Small intestine (tissue), 7 donors: ENCODE results near the gene COG8. TPM values are rescaled to one million over a fixed set of nuclear protein-coding genes. Genes with fewer than 3 reads are reported as not detected.
A peak's percentile ranks its signal among the peaks of the same experiment; 100 is the strongest.

ENCODE experiments used
- DNase-seq, 2 donors: peaks; one replicate each; pipeline versions ENCODE4 v3.0.0 to v3.0.0-alpha.2; 2013
- FAIRE-seq: peaks from 2 replicates; lab custom pipeline; 2012; peaks lifted over from hg19 to GRCh38; lab: Jason Lieb, UNC
- H3K27ac ChIP-seq, 3 donors: one replicate each; pipeline ENCODE4 v1.5.1; 2013; ENCODE audit warnings: low read length in 2 of 3, mild to moderate bottlenecking in 2 of 3, control low read depth in 1 of 3, inconsistent platforms in 1 of 3, low read depth in 1 of 3, moderate library complexity in 1 of 3
- H3K27me3 ChIP-seq, 3 donors: one replicate each; pipeline ENCODE4 v1.6.1; 2013; ENCODE audit warnings: low read length in 3 of 3, inconsistent platforms in 1 of 3; ENCODE audit not compliant: control insufficient read depth in 3 of 3, insufficient read depth in 3 of 3
- H3K36me3 ChIP-seq, 3 donors: one replicate each; pipeline ENCODE4 v1.6.1; 2013; ENCODE audit warnings: low read length in 3 of 3, inconsistent platforms in 1 of 3, low read depth in 1 of 3, mild to moderate bottlenecking in 1 of 3, moderate library complexity in 1 of 3; ENCODE audit not compliant: control insufficient read depth in 3 of 3, insufficient read depth in 2 of 3
- H3K4me1 ChIP-seq, 3 donors: one replicate each; pipeline ENCODE4 v1.6.1; 2013; ENCODE audit warnings: low read length in 2 of 3, inconsistent platforms in 1 of 3, low read depth in 1 of 3, mild to moderate bottlenecking in 1 of 3, moderate library complexity in 1 of 3; ENCODE audit not compliant: control insufficient read depth in 3 of 3, insufficient read depth in 2 of 3
- H3K4me3 ChIP-seq, 3 donors: one replicate each; pipeline ENCODE4 v1.5.1; 2013; ENCODE audit warnings: low read length in 3 of 3, control low read depth in 1 of 3, inconsistent platforms in 1 of 3, low read depth in 1 of 3, mild to moderate bottlenecking in 1 of 3, moderate library complexity in 1 of 3
- H3K9me3 ChIP-seq, 2 donors: one replicate each; pipeline ENCODE4 v1.6.1; 2013; ENCODE audit warnings: low read depth in 1 of 2, low read length in 1 of 2; ENCODE audit not compliant: control insufficient read depth in 2 of 2, insufficient read depth in 1 of 2
- WGBS, 3 donors: extraction: QIAGEN DNeasy Blood & Tissue Kit; methylation state at CpG; one replicate each; pipeline ENCODE4 v1.1.7; 2013; 5-methylcytosine and 5-hydroxymethylcytosine counted together
- polyA plus RNA-seq, 4 donors: library from polyadenylated mRNA; stranded (reverse) in 3 of 4; unstranded in 1 of 4; fragments of 200-250 nt in 3 of 4; fragments of 120-200 nt in 1 of 4; gene quantifications; one replicate each; pipeline versions ENCODE4 v1.2.1 to v1.2.3, GENCODE V29; 2013
- donor health status: healthy with polysubstance abuse.
- donor health status: control.
- donor health status: control.
- donor health status: Bipolar disorder and iron deficiency.
- donor health status: healthy.

Gene COG8
- polyA plus RNA-seq, 4 donors: 13.0 to 32.9 (median 19.3) TPM

- H3K4me1 ChIP-seq: peaks cover 2 to 4% (median 2%) of the 10 kb centered on the region in 3 donors
- DNase-seq: no peak
- no peak overlapping the region for H3K4me3 ChIP-seq
- FAIRE-seq: no peak
- no peaks in the 10 kb centered on the region for H3K27me3 ChIP-seq
- peaks cover 0 to 15% (median 7%) of the 10 kb centered on the region in 3 donors for H3K36me3 ChIP-seq
- no peaks in the 10 kb centered on the region for H3K9me3 ChIP-seq
- H3K27ac ChIP-seq: no peak overlapping the region
- WGBS, 3 donors: 90 to 95% (median 95%) methylated on average over 5 of the region's 5 CpGs
Observed at GRCh38 chr16:69344171-69344570, 4.8 kb upstream of the COG8 start.

- 4 to 7% (median 5%) methylated on average over 16 of the region's 16 CpGs for WGBS, 3 donors
- no peak for FAIRE-seq
- peak in 1 of 2 donors; percentile 21 for DNase-seq
Observed at GRCh38 chr16:69340095-69340644, 806 bp upstream of the COG8 start.

GRCh38 chr16:69338557-69339288, 641 bp downstream of the COG8 start:
- Histone ChIP-seq H3K4me3 (peak overlapping the region; percentile 72 to 83 (median 77)), H3K9me3 (no peaks in the 10 kb centered on the region), H3K36me3 (peaks cover 13 to 33% (median 24%) of the 10 kb centered on the region in 3 donors), H3K27ac (peak overlapping the region; percentile 82 to 93 (median 86)), H3K4me1 (peaks cover 2 to 13% (median 7%) of the 10 kb centered on the region in 3 donors), H3K27me3 (no peaks in the 10 kb centered on the region)
- no peak for FAIRE-seq
- DNase-seq: no peak
- WGBS, 3 donors: 16 to 17% (median 17%) methylated on average over 46 of the region's 46 CpGs

More at GRCh38 chr16:69340095-69340644, 806 bp upstream of the COG8 start:
- H3K4me1 ChIP-seq: peaks cover 2 to 13% (median 7%) of the 10 kb centered on the region in 3 donors
- peaks cover 4 to 21% (median 12%) of the 10 kb centered on the region in 3 donors for H3K36me3 ChIP-seq
- H3K27ac ChIP-seq: peak overlapping the region; percentile 82 to 93 (median 86)
- H3K9me3 ChIP-seq: no peaks in the 10 kb centered on the region
- no peaks in the 10 kb centered on the region for H3K27me3 ChIP-seq
- peak overlapping the region; percentile 72 to 83 (median 77) for H3K4me3 ChIP-seq

- no peak for FAIRE-seq
- 93 to 96% (median 94%) methylated on average over 9 of the region's 9 CpGs for WGBS, 3 donors
- DNase-seq: no peak
- Histone ChIP-seq H3K36me3 (peaks cover 15 to 49% (median 20%) of the 10 kb centered on the region in 3 donors), H3K27me3 (no peaks in the 10 kb centered on the region), H3K27ac (no peak overlapping the region), H3K4me1 (peaks cover 0 to 9% (median 9%) of the 10 kb centered on the region in 3 donors), H3K4me3 (no peak overlapping the region), H3K9me3 (no peaks in the 10 kb centered on the region)
Observed at GRCh38 chr16:69334696-69335095, 4.7 kb downstream of the COG8 start.

DNA sequence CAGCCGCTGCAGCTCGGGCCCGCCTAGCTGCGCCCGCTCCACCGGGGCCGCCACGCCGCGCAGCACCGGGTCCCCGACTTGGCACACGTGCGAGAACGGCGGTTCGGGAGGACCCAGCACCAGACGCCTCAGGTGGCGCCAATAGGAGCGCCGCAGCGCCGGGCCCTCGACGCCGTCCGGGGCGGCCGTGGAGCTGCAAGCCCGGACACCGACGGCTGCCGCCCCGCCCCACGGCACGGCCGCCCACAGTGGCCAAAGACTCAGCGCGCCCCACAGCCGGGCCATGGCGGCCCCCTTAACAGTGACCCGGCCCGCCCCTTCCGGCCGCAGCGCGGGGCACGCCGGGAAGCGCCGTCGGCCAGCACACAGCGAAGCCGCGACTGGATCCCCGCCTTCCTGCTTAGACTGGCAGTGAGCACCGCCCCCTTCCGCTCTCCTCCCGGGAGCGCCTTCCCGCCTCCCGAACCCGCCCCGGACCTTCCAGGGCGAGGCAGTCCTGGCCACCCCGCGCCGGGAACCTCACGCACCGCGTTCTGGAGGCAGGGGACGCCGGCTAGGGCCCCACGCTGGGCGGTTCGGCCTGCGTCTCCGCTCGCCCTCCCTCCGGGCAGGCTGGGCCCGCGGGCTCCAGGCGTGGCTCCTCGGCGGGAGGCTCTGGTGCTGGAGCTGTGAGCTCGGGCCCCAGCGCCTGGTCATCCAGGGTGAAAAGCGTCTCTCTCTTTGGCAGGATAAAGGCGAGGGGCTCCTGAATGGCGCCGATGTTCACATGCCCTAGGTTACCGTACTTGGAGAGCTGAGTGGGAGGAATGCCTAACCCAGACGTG, 8.9 kb downstream of the COG8 start, which contains the start of gene PDF:
Gene PDF (minus strand): TSS at position 303 of the 824 bp plus-strand sequence. CDS start 18 bp downstream, at position 285.
- Histone ChIP-seq H3K27ac (peak within 1 kb of the TSS; percentile 92 to 95 (median 94)), H3K4me1 (peaks cover 9 to 42% (median 10%) of the 10 kb centered on the region in 3 donors), H3K36me3 (peaks cover 11 to 74% (median 21%) of the 10 kb centered on the region in 3 donors), H3K27me3 (no peaks in the 10 kb centered on the region), H3K4me3 (peak within 1 kb of the TSS; percentile 60 to 90 (median 74)), H3K9me3 (no peaks in the 10 kb centered on the region)
- WGBS, 3 donors: 0 to 1% (median 1%) methylated on average over 48 to 93 of the region's 93 CpGs
- FAIRE-seq (no peak), DNase-seq (peak; percentile 95 to 97)

- H3K27ac ChIP-seq: peak overlapping the region; percentile 18 to 94 (median 49)
- peaks cover 9 to 44% (median 10%) of the 10 kb centered on the region in 3 donors for H3K4me1 ChIP-seq
- no peak for FAIRE-seq
- 2 to 5% (median 4%) methylated on average over 69 to 77 of the region's 77 CpGs for WGBS, 3 donors
- H3K36me3 ChIP-seq: peaks cover 7 to 74% (median 17%) of the 10 kb centered on the region in 3 donors
- peak overlapping the region; percentile 60 to 90 (median 74) for H3K4me3 ChIP-seq
- no peaks in the 10 kb centered on the region for H3K27me3 ChIP-seq
- peak; percentile 21 to 43 for DNase-seq
- H3K9me3 ChIP-seq: no peaks in the 10 kb centered on the region
Observed at GRCh38 chr16:69329369-69330285, 9.7 kb downstream of the COG8 start.

- WGBS, 3 donors: 11 to 39% (median 21%) methylated on average over 10 of the region's 10 CpGs
- Histone ChIP-seq H3K27ac (peak overlapping the region in 1 of 3 donors; percentile 7), H3K9me3 (no peaks in the 10 kb centered on the region), H3K36me3 (peaks cover 4 to 74% (median 10%) of the 10 kb centered on the region in 3 donors), H3K4me3 (peak overlapping the region in 2 of 3 donors; percentile 60 to 90), H3K27me3 (no peaks in the 10 kb centered on the region), H3K4me1 (peaks cover 9 to 49% (median 10%) of the 10 kb centered on the region in 3 donors)
- peak; percentile 21 to 75 for DNase-seq
- no peak for FAIRE-seq
Observed at GRCh38 chr16:69328854-69329316, 10.5 kb downstream of the COG8 start.
